ENCODE results near the gene MYL3. TPM values are rescaled to one million over a fixed set of nuclear protein-coding genes. Genes with fewer than 3 reads are reported as not detected.

Gene MYL3
- total and polyA plus RNA-seq, 2 experiments from 2014 or later = not detected

- TF ChIP-seq ETS1 (IDR thresholded peaks at IDR 0.05) (no peak), ZNF462 (CRISPR knock-in tag; IDR thresholded peaks at IDR 0.05) (no peak)
These were observed 42.6 kb upstream of the MYL3 start (continued) for GRCh38 chr3:46905661-46906451.

GRCh38 chr3:46905213-46905560, 41.9 kb upstream of the MYL3 start:
- TF ChIP-seq ZNF462 (CRISPR knock-in tag; IDR thresholded peaks at IDR 0.05) (no peak), ZNF331 (CRISPR knock-in tag; IDR thresholded peaks at IDR 0.05; ENCODE audit: low read depth) (no peak), EZH2 (IDR thresholded peaks at IDR 0.05; ENCODE audit: low read depth, unreplicated experiment) (no peak), CREB1 (CRISPR knock-in tag; IDR thresholded peaks at IDR 0.05; ENCODE audit: low read depth) (no peak), EZH2phosphoT487 (IDR thresholded peaks at IDR 0.05; ENCODE audit: unreplicated experiment) (no peak), NANOG (IDR thresholded peaks at IDR 0.05; ENCODE audit: borderline replicate concordance) (no peak), ZNF114 (CRISPR knock-in tag; IDR thresholded peaks at IDR 0.05) (no peak)
- Histone ChIP-seq H3K79me2 (replicated peaks; ENCODE audit: insufficient read depth) (no peaks in the 10 kb centered on the region), H3K4me2 (no peak overlapping the region), H2AFZ (no peak overlapping the region), H3K4me3 (no peak overlapping the region), H4K20me1 (replicated peaks; ENCODE audit: insufficient read depth) (no peaks in the 10 kb centered on the region), H3K27me3 (ENCODE audit: insufficient read depth) (no peaks in the 10 kb centered on the region), H3K4me1 (ENCODE audit: insufficient read depth) (no peaks in the 10 kb centered on the region), H3K36me3 (ENCODE audit: insufficient read depth) (no peaks in the 10 kb centered on the region), H3K9me2 (ENCODE audit: insufficient read depth) (no peaks in the 10 kb centered on the region), H3K27ac (ENCODE audit: low read depth) (no peak overlapping the region), H3F3A (replicated peaks; ENCODE audit: low read depth) (no peaks in the 10 kb centered on the region)
- no peak for DNase-seq (ENCODE audit: low spot score)
- Mint-ChIP-seq H3K27ac (no peak overlapping the region), H3K9me3 (no peaks in the 10 kb centered on the region), H3K36me3 (ENCODE audit: low read depth) (no peaks in the 10 kb centered on the region), H3K27me3 (ENCODE audit: insufficient read depth, low read depth, poor library complexity) (peaks cover 9% of the 10 kb centered on the region), H3K4me1 (peaks cover 2% of the 10 kb centered on the region; the same call in 1 of the 3 replicates), H3K4me3 (no peak overlapping the region)
- no peak for ATAC-seq
